22Rv1 (cell line): ENCODE data around the gene DDN.
A peak's percentile ranks its signal among the peaks of the same experiment; 100 is the strongest.

Experiments
- H3K27ac ChIP-seq: fragments of 450-650 bp; 2 replicates; pipeline ENCODE4 v1.5.1; 2017
- CTCF ChIP-seq: fragments of 450-650 bp; IDR thresholded peaks from 2 replicates; pipeline ENCODE4 v1.5.1; 2017; ENCODE audit warnings: mild to moderate bottlenecking
- ZFX ChIP-seq: fragments of 450-650 bp; IDR thresholded peaks from 2 replicates; pipeline ENCODE4 v1.6.1; 2017; ENCODE audit warnings: antibody characterized with exemption, borderline replicate concordance

DDN gene

DNA sequence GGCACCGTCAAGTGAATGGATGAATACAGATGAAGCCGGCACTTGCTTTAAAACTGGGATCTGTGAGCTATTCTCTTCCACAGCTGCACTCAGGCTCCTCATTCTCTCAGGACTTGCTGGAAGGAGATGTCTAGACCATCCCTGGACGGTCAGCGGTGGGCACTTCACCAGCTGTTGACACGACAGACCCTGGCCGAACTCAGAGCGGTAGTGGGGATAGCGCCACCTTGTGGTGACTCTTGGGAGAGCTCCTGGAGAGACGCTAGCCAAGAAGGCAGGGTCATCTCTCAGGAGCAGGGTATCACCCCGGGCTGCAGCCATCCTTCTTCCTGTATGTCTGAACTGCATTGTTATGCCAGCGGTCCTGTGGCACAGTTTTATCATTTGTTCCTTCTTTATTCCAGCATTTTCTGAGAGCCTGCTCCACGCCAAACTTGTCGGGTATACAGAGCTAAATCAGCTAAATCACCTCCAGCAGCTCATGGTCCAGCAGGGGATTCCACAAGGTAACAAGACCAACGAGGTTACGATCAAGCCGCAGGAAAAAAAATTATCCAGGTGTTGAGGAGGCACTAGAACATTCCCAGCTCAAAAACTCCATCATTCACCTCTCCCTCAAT, 11.0 kb downstream of the DDN start:
- TF ChIP-seq CTCF (peak; percentile 99), ZFX (no peak)
- H3K27ac ChIP-seq: no peak overlapping the region

GRCh38 chr12:48986720-48987291, 12.4 kb downstream of the DDN start:
- H3K27ac ChIP-seq: no peak overlapping the region
- no peak for TF ChIP-seq CTCF
- no peak for TF ChIP-seq ZFX

DNA sequence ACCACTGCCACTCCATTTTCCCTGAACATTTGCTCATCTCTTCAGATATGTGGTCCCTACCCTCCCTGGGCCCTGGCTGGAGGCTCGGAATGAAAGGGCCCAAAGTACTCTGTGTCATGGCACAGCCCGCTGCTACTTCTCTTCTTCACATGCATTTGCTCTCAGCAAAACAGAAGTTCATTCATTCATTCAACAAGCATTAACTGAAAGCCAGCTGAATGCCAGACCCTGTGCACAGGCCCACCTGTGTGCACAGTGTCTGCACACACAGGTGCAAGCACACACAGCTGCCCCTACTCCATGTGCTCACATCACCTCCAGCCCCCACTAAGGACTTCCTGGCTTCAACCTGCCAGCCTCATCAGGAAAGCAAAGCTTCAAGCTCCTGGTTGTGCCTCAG, 13.3 kb downstream of the DDN start:
- no peak for TF ChIP-seq CTCF
- TF ChIP-seq ZFX: no peak
- H3K27ac ChIP-seq: no peak overlapping the region

GRCh38 chr12:48985475-48985897, 13.7 kb downstream of the DDN start:
- H3K27ac ChIP-seq: no peak overlapping the region
- TF ChIP-seq CTCF (no peak), ZFX (no peak)

DNA sequence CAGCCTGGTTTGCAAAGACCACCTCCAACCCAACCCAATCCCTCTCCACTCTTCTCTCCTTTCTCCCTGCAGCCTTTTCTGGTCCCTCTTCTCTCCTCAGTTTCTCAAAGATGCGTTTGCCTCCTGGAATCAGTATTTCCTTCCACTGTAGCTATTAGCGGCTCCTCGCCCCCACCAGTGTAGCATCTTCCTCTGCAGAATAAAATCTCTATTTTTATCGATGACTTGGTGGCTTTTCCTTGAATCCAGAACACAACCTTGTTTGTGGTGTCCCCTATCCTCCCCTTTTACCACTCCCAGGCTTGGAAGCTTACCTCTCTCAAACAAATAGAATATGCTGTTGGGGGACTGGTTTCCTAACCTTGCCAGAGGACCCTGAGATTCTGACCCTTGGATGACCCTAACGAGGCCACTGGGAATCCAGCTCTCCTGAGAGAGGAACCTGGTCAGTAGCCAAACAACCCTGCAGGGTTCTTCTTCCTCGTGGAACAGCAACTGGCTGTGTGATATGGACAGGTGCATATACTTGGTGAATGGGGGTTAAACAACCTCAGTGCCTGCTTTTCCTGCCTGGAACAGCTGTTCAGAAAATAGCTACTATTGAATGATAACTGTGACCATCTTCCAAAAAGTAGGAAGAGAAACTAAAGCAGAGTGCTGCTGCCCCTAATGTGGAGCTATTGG, 16.6 kb downstream of the DDN start:
- H3K27ac ChIP-seq: no peak overlapping the region

GRCh38 chr12:48981757-48982157, 17.4 kb downstream of the DDN start:
- H3K27ac ChIP-seq: no peak overlapping the region
- TF ChIP-seq ZFX (no peak), CTCF (no peak)

More for the DNA sequence above, 16.6 kb downstream of the DDN start:
- TF ChIP-seq CTCF: no peak
- TF ChIP-seq ZFX: no peak
